Measurements from ENCODE around the gene OR11A1. TPM values are rescaled to one million over a fixed set of nuclear protein-coding genes. Genes with fewer than 3 reads are reported as not detected.

Gene OR11A1
- total and polyA plus RNA-seq, 9 donors: not detected

DNA sequence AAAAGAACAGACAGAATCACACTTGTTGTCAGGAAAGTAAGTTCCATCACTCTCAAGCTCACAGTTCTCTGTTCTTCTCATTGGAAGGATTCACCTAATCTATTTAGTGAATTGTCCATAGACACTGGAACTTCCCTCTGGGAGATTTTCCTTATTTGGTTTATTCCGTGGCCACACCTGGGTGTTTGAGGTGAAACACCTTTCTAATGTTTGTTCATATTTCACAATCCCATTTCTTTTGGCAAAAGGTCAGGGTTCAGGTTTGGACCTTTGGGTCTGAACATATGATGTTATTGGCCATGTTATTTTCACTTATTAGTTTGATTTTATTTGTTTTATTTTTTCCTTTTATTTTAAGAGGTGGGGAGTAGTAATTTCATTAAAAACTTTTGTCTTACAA, 26.9 kb upstream of the OR11A1 start:
- WGBS (ENCODE audit: insufficient coverage): no CpG with 5 or more reads among the region's 1 CpG
- no peaks in the 10 kb centered on the region for H3K36me3 ChIP-seq (ENCODE audit: control insufficient read depth, insufficient read depth, low read length)
- no peak overlapping the region for H3K4me3 ChIP-seq (ENCODE audit: low read length)
- H3K9me3 ChIP-seq (replicated peaks; ENCODE audit: control insufficient read depth, low read depth, low read length): no peaks in the 10 kb centered on the region
- no peaks in the 10 kb centered on the region for H3K4me1 ChIP-seq (ENCODE audit: control insufficient read depth, insufficient read depth, low read length)
- no peak for DNase-seq
- H3K27me3 ChIP-seq (ENCODE audit: control insufficient read depth, insufficient read depth, low read length): no peaks in the 10 kb centered on the region
- H3K27ac ChIP-seq (ENCODE audit: low read length): no peak overlapping the region

DNA sequence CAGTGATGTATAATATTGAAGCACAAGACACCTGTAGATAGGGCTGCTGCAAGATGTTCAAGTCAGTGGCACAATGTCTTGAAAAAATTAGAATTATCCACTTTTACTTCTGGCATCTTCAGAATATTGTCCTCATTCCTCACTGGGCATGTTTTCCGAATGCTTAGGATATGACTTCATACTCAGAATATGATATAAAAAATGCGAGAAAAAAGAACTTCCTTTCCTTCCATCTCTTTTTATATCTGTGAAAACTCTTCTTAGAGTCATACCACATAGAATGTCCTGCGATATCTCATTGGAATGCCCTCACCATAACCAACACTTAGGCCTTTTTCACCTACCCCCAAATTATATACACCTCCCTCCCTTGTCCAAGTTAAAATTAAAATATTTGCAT, 26.3 kb upstream of the OR11A1 start:
- Histone ChIP-seq H3K4me3 (ENCODE audit: low read length) (no peak overlapping the region), H3K27ac (ENCODE audit: low read length) (no peak overlapping the region), H3K27me3 (ENCODE audit: control insufficient read depth, insufficient read depth, low read length) (no peaks in the 10 kb centered on the region), H3K9me3 (replicated peaks; ENCODE audit: control insufficient read depth, low read depth, low read length) (no peaks in the 10 kb centered on the region), H3K36me3 (ENCODE audit: control insufficient read depth, insufficient read depth, low read length) (no peaks in the 10 kb centered on the region), H3K4me1 (ENCODE audit: control insufficient read depth, insufficient read depth, low read length) (no peaks in the 10 kb centered on the region)
- no CpG with 5 or more reads among the region's 3 CpGs for WGBS (ENCODE audit: insufficient coverage)
- no peak for DNase-seq

GRCh38 chr6:29479560-29479959, 22.7 kb upstream of the OR11A1 start:
- no peak for DNase-seq
- Histone ChIP-seq H3K9me3 (replicated peaks; ENCODE audit: control insufficient read depth, low read depth, low read length) (no peaks in the 10 kb centered on the region), H3K36me3 (ENCODE audit: control insufficient read depth, insufficient read depth, low read length) (no peaks in the 10 kb centered on the region), H3K4me1 (ENCODE audit: control insufficient read depth, insufficient read depth, low read length) (no peaks in the 10 kb centered on the region), H3K4me3 (ENCODE audit: low read length) (no peak overlapping the region), H3K27me3 (ENCODE audit: control insufficient read depth, insufficient read depth, low read length) (no peaks in the 10 kb centered on the region), H3K27ac (ENCODE audit: low read length) (no peak overlapping the region)
- 76% methylated on average over 2 of the region's 2 CpGs for WGBS (ENCODE audit: insufficient coverage)

GRCh38 chr6:29478740-29479139, 21.9 kb upstream of the OR11A1 start:
- H3K27ac ChIP-seq (ENCODE audit: low read length): no peak overlapping the region
- no peaks in the 10 kb centered on the region for H3K9me3 ChIP-seq (replicated peaks; ENCODE audit: control insufficient read depth, low read depth, low read length)
- H3K36me3 ChIP-seq (ENCODE audit: control insufficient read depth, insufficient read depth, low read length): no peaks in the 10 kb centered on the region
- H3K4me3 ChIP-seq (ENCODE audit: low read length): no peak overlapping the region
- 89% methylated on average over 3 of the region's 5 CpGs for WGBS (ENCODE audit: insufficient coverage)
- DNase-seq: no peak
- no peaks in the 10 kb centered on the region for H3K4me1 ChIP-seq (ENCODE audit: control insufficient read depth, insufficient read depth, low read length)
- no peaks in the 10 kb centered on the region for H3K27me3 ChIP-seq (ENCODE audit: control insufficient read depth, insufficient read depth, low read length)

DNA sequence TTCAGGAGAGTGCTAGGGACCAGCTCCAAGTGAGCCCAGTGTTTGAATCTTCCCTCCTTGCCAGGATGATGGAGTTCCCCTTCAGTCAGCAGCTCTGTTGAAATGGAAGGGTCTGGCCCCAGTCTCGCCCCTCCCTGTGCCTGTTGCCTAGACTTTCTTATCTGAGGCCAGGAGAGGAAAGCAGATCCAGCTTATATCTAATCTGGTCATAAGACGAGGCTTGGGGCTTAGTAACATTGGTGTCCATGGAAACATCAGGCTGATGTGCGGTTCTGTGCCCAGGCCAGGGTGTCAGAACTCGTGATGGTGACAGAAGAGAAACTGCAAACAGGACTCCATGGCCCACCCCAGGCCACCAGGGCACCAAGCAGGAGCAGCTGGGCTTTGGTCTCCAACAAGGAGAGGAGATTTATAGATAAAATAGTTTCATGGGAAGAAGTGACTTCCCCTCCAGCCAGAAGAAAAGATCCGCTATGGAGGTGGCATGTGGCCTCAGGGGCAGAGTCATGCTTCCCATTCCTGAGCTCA, 21.1 kb upstream of the OR11A1 start:
- Histone ChIP-seq H3K4me3 (ENCODE audit: low read length) (no peak overlapping the region), H3K4me1 (ENCODE audit: control insufficient read depth, insufficient read depth, low read length) (no peaks in the 10 kb centered on the region), H3K36me3 (ENCODE audit: control insufficient read depth, insufficient read depth, low read length) (no peaks in the 10 kb centered on the region), H3K9me3 (replicated peaks; ENCODE audit: control insufficient read depth, low read depth, low read length) (no peaks in the 10 kb centered on the region), H3K27ac (ENCODE audit: low read length) (no peak overlapping the region), H3K27me3 (ENCODE audit: control insufficient read depth, insufficient read depth, low read length) (no peaks in the 10 kb centered on the region)
- WGBS (ENCODE audit: insufficient coverage): 72% methylated on average over 3 of the region's 5 CpGs
- no peak for DNase-seq

- no peak for DNase-seq
- no CpG with 5 or more reads among the region's 2 CpGs for WGBS (ENCODE audit: insufficient coverage)
- H3K36me3 ChIP-seq (ENCODE audit: control insufficient read depth, insufficient read depth, low read length): no peaks in the 10 kb centered on the region
- H3K27me3 ChIP-seq (ENCODE audit: control insufficient read depth, insufficient read depth, low read length): peaks cover 2% of the 10 kb centered on the region
- no peak overlapping the region for H3K27ac ChIP-seq (ENCODE audit: low read length)
- H3K4me3 ChIP-seq (ENCODE audit: low read length): no peak overlapping the region
- no peaks in the 10 kb centered on the region for H3K4me1 ChIP-seq (ENCODE audit: control insufficient read depth, insufficient read depth, low read length)
- H3K9me3 ChIP-seq (replicated peaks; ENCODE audit: control insufficient read depth, low read depth, low read length): no peaks in the 10 kb centered on the region
Observed at GRCh38 chr6:29474996-29475395, 18.1 kb upstream of the OR11A1 start.

GRCh38 chr6:29466241-29466640, 9.4 kb upstream of the OR11A1 start:
- WGBS (ENCODE audit: insufficient coverage): no CpG with 5 or more reads among the region's 6 CpGs
- Histone ChIP-seq H3K36me3 (ENCODE audit: control insufficient read depth, insufficient read depth, low read length) (no peaks in the 10 kb centered on the region), H3K4me3 (ENCODE audit: low read length) (no peak overlapping the region), H3K4me1 (ENCODE audit: control insufficient read depth, insufficient read depth, low read length) (no peaks in the 10 kb centered on the region), H3K9me3 (replicated peaks; ENCODE audit: control insufficient read depth, low read depth, low read length) (no peaks in the 10 kb centered on the region), H3K27ac (ENCODE audit: low read length) (no peak overlapping the region), H3K27me3 (ENCODE audit: control insufficient read depth, insufficient read depth, low read length) (peaks cover 2% of the 10 kb centered on the region)
- no peak for DNase-seq

- H3K4me1 ChIP-seq (ENCODE audit: control insufficient read depth, insufficient read depth, low read length): no peaks in the 10 kb centered on the region
- no peak overlapping the region for H3K4me3 ChIP-seq (ENCODE audit: low read length)
- no peaks in the 10 kb centered on the region for H3K36me3 ChIP-seq (ENCODE audit: control insufficient read depth, insufficient read depth, low read length)
- H3K27ac ChIP-seq (ENCODE audit: low read length): no peak overlapping the region
- no peaks in the 10 kb centered on the region for H3K9me3 ChIP-seq (replicated peaks; ENCODE audit: control insufficient read depth, low read depth, low read length)
- no CpG with 5 or more reads among the region's 2 CpGs for WGBS (ENCODE audit: insufficient coverage)
- H3K27me3 ChIP-seq (ENCODE audit: control insufficient read depth, insufficient read depth, low read length): peaks cover 2% of the 10 kb centered on the region
- peak; percentile 68 for DNase-seq
Observed at GRCh38 chr6:29465801-29466200, 8.9 kb upstream of the OR11A1 start.

DNA sequence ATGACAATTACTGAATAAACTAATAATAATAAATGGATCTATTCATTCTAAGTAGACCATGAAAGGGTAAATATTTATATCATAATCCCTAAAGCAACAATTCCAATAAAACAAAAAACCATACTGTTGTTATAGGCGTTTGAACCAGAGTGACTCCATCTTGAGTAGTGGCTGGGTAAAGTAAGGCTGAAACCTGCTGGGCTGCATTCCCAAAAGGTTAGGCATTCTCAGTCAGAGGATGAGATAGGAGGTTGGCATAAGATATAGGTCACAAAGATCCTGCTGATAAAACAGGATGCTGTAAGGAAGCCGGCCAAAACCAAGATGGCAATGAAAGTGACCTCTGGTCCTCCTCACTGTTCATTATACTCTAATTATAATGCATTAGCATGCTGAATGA, 8.4 kb upstream of the OR11A1 start:
- no peaks in the 10 kb centered on the region for H3K4me1 ChIP-seq (ENCODE audit: control insufficient read depth, insufficient read depth, low read length)
- no peaks in the 10 kb centered on the region for H3K36me3 ChIP-seq (ENCODE audit: control insufficient read depth, insufficient read depth, low read length)
- DNase-seq: no peak
- H3K27ac ChIP-seq (ENCODE audit: low read length): no peak overlapping the region
- H3K9me3 ChIP-seq (replicated peaks; ENCODE audit: control insufficient read depth, low read depth, low read length): no peaks in the 10 kb centered on the region
- H3K27me3 ChIP-seq (ENCODE audit: control insufficient read depth, insufficient read depth, low read length): no peaks in the 10 kb centered on the region
- WGBS (ENCODE audit: insufficient coverage): no CpG with 5 or more reads among the region's 2 CpGs
- H3K4me3 ChIP-seq (ENCODE audit: low read length): no peak overlapping the region

GRCh38 chr6:29462022-29462421, 5.2 kb upstream of the OR11A1 start:
- no peaks in the 10 kb centered on the region for H3K9me3 ChIP-seq (replicated peaks; ENCODE audit: control insufficient read depth, low read depth, low read length)
- no peaks in the 10 kb centered on the region for H3K36me3 ChIP-seq (ENCODE audit: control insufficient read depth, insufficient read depth, low read length)
- 83% methylated on average over 5 of the region's 6 CpGs for WGBS (ENCODE audit: insufficient coverage)
- no peak overlapping the region for H3K4me3 ChIP-seq (ENCODE audit: low read length)
- H3K4me1 ChIP-seq (ENCODE audit: control insufficient read depth, insufficient read depth, low read length): no peaks in the 10 kb centered on the region
- no peaks in the 10 kb centered on the region for H3K27me3 ChIP-seq (ENCODE audit: control insufficient read depth, insufficient read depth, low read length)
- no peak overlapping the region for H3K27ac ChIP-seq (ENCODE audit: low read length)
- DNase-seq: no peak
